A549 (cell line): ENCODE results near the gene FRY. TPM values are rescaled to one million over a fixed set of nuclear protein-coding genes. Genes with fewer than 3 reads are reported as not detected.

Experiments used
- ATAC-seq, 2 experiments: fragments of 200-7000 bp in 1 of 2; fragments of >200 bp in 1 of 2; cut with Nextera tagmentation in 1 of 2; cut with Tn5 transposase in 1 of 2; 3 replicates each; pipeline versions ENCODE4 v1.8.0 to v1.9.1; 2018 to 2020; ENCODE audit warnings: mild to moderate bottlenecking in 1 of 2, moderate library complexity in 1 of 2
- CTCF ChIA-PET: fragments of 300-600 bp; sonication (Branson Sonifier 250); formaldehyde crosslinking; extraction: SDS; loops from one replicate; lab custom pipeline; 2021; ENCODE audit warnings: antibody characterized with exemption, inconsistent platforms; lab: Yijun Ruan, JAX
- POLR2A ChIA-PET: fragments of 350-600 bp; formaldehyde crosslinking; extraction: SDS; loops from one replicate; lab custom pipeline; 2021; ENCODE audit warnings: antibody characterized with exemption, inconsistent platforms; lab: Yijun Ruan, JAX
- DNase-seq, 2 experiments: peaks; one replicate each; pipeline versions ENCODE4 v3.0.0 to v3.0.0-alpha.2; 2011 to 2016; ENCODE audit warnings: low read depth in 1 of 2, low spot score in 1 of 2
- FAIRE-seq: peaks from 2 replicates; lab custom pipeline; 2011; peaks lifted over from hg19 to GRCh38; lab: Jason Lieb, UNC
- H3K27ac ChIP-seq, 2 experiments: fragments of >200 bp; sonication (Bioruptor Twin); formaldehyde crosslinking; 3 replicates each; pipeline ENCODE4 v1.5.1; 2016 to 2017
- H3K4me1 ChIP-seq: fragments of >200 bp; sonication (Bioruptor Twin); formaldehyde crosslinking; 3 replicates; pipeline ENCODE4 v1.6.1; 2016
- H3K4me2 ChIP-seq: fragments of >200 bp; sonication (Bioruptor Twin); formaldehyde crosslinking; 3 replicates; pipeline ENCODE4 v1.6.1; 2016
- H3K4me3 ChIP-seq: fragments of >200 bp; sonication (Bioruptor Twin); formaldehyde crosslinking; 3 replicates; pipeline ENCODE4 v1.5.1; 2016
- H3K9me3 ChIP-seq: fragments of >200 bp; sonication (Bioruptor Twin); formaldehyde crosslinking; 3 replicates; pipeline ENCODE4 v1.6.1; 2016
- BCL3 ChIP-seq: fragments of >200 bp; sonication (Bioruptor Twin); formaldehyde crosslinking; IDR thresholded peaks from 3 replicates; pipeline ENCODE4 v1.6.1; 2016
- CBX8 ChIP-seq: fragments of 200-600 bp; sonication (generic); IDR thresholded peaks from 2 replicates; pipeline ENCODE4 v1.6.1; 2016
- EHMT2 ChIP-seq: fragments of 200-600 bp; sonication (generic); IDR thresholded peaks from 2 replicates; pipeline ENCODE4 v1.6.1; 2016; ENCODE audit warnings: antibody characterized with exemption, low read depth, mild to moderate bottlenecking, moderate library complexity
- FOXS1 ChIP-seq: fragments of 250-450 bp; sonication (Bioruptor Pico); IDR thresholded peaks from 2 replicates; pipeline ENCODE4 v1.5.0; 2020; ENCODE audit warnings: mild to moderate bottlenecking, moderate library complexity
- GATA3 ChIP-seq: IDR thresholded peaks from 2 replicates; pipeline ENCODE4 v1.6.1; 2012; ENCODE audit warnings: borderline replicate concordance
- HDAC2 ChIP-seq: fragments of 200-600 bp; sonication (generic); IDR thresholded peaks from 2 replicates; pipeline ENCODE4 v1.6.1; 2016
- HES2 ChIP-seq: fragments of >200 bp; sonication (Bioruptor Twin); formaldehyde crosslinking; IDR thresholded peaks from 2 replicates; pipeline ENCODE4 v1.6.1; 2016
- HOXB5 ChIP-seq: fragments of 250-450 bp; sonication (Bioruptor Pico); IDR thresholded peaks from 2 replicates; pipeline ENCODE4 v1.5.0; 2020; ENCODE audit warnings: mild to moderate bottlenecking, moderate library complexity
- MAFK ChIP-seq: fragments of 450-650 bp; IDR thresholded peaks from 2 replicates; pipeline ENCODE4 v1.6.1; 2014; ENCODE audit not compliant: partially characterized antibody
- MYC ChIP-seq: IDR thresholded peaks from 2 replicates; pipeline ENCODE4 v1.6.1; 2012; ENCODE audit warnings: mild to moderate bottlenecking, inconsistent platforms, low read length, improper control_type of control experiment, borderline replicate concordance
- NPAS2 ChIP-seq: fragments of 250-450 bp; sonication (Bioruptor Pico); IDR thresholded peaks from 2 replicates; pipeline ENCODE4 v1.8.0; 2022; ENCODE audit warnings: mild to moderate bottlenecking, moderate library complexity, borderline replicate concordance
- NR3C1 ChIP-seq: fragments of >200 bp; sonication (Bioruptor Twin); formaldehyde crosslinking; IDR thresholded peaks from 3 replicates; pipeline ENCODE4 v1.6.1; 2017
- PBX3 ChIP-seq: IDR thresholded peaks from 2 replicates; pipeline ENCODE4 v1.6.1; 2012
- POLR2A ChIP-seq: IDR thresholded peaks from 2 replicates; pipeline ENCODE4 v1.6.1; 2012; ENCODE audit warnings: mild to moderate bottlenecking, low read length
- RAD21 ChIP-seq, 2 experiments: fragments of >200 bp in 1 of 2; sonication (Bioruptor Twin) in 1 of 2; formaldehyde crosslinking in 1 of 2; IDR thresholded peaks in 1 of 2; conservative IDR thresholded peaks in 1 of 2; 2 replicates in 1 of 2; 3 replicates in 1 of 2; pipeline ENCODE4 v1.6.1; 2012 to 2018; ENCODE audit warnings: inconsistent platforms in 1 of 2
- RARB ChIP-seq: fragments of 250-450 bp; sonication (Bioruptor Pico); IDR thresholded peaks from 2 replicates; pipeline ENCODE4 v1.8.0; 2021; ENCODE audit warnings: mild to moderate bottlenecking, moderate library complexity
- SMC3 ChIP-seq: fragments of >200 bp; sonication (Bioruptor Twin); formaldehyde crosslinking; IDR thresholded peaks from 3 replicates; pipeline ENCODE4 v1.6.1; 2018; ENCODE audit warnings: inconsistent platforms
- TFCP2L1 ChIP-seq: fragments of 250-450 bp; sonication (Bioruptor Pico); IDR thresholded peaks from 2 replicates; pipeline ENCODE4 v1.5.0; 2021; ENCODE audit warnings: mild to moderate bottlenecking
- TP53 ChIP-seq: fragments of 250-450 bp; sonication (Bioruptor Pico); IDR thresholded peaks from 2 replicates; pipeline ENCODE4 v1.5.0; 2021; ENCODE audit warnings: mild to moderate bottlenecking, moderate library complexity
- USF2 ChIP-seq: fragments of 450-650 bp; IDR thresholded peaks from 2 replicates; pipeline ENCODE4 v1.6.1; 2014; ENCODE audit warnings: antibody characterized with exemption
- ZFP36 ChIP-seq: fragments of 450-650 bp; IDR thresholded peaks from 2 replicates; pipeline ENCODE4 v1.6.1; 2014; ENCODE audit warnings: borderline replicate concordance; ENCODE audit not compliant: partially characterized antibody
- WGBS: methylation state at CpG from one replicate; pipeline ENCODE4 v1.1.6; 2017; ENCODE audit errors: missing lambda C conversion rate; 5-methylcytosine and 5-hydroxymethylcytosine counted together
- polyA plus RNA-seq, 4 experiments: library from polyadenylated mRNA; depleted of rRNA in 3 of 4; stranded (reverse); fragments of >200 nt; fragmentation: RNase III in 1 of 4; extraction: RNeasy Plus Mini Kit Qiagen cat#74134 plus additional on column Dnase treatment in 1 of 4; gene quantifications; 2 replicates in 3 of 4; 3 replicates in 1 of 4; pipeline ENCODE4 v1.2.3, GENCODE V29; 2011 to 2017
- TF ChIP-seq, protein P1 (sequence below): fragments of 150-350 bp; IDR thresholded peaks from 2 replicates; pipeline ENCODE4 v1.6.1; 2014; ENCODE audit warnings: low read depth, mild to moderate bottlenecking, low read length
- TF ChIP-seq, protein P2 (sequence below): fragments of 250-450 bp; sonication (Bioruptor Pico); IDR thresholded peaks from 2 replicates; pipeline ENCODE4 v1.5.0; 2020; ENCODE audit warnings: low read depth, mild to moderate bottlenecking, moderate library complexity

Gene FRY
- polyA plus RNA-seq, 2 of the 4 experiments (the other 2 are of a cell fraction) = 0.08 to 0.26 TPM

DNA sequence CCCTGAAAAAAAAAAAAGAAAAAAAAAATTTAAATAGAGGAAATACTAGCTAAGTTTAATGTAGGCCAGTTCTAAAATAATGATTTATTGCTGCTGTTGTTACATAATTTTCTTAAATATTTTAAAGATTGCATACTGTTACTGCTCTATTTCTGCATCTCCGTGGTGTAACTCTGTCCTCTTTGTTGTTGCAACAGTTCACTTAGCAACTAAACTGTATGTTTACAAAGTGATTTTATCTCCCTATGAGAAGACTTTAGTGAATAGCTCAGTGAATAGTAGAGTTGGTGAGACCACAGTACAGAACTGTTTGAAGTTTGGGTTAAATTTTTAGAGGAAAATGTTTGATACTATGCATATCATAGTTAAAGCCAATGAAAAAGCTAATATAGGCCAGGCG is 303.1 kb downstream of the FRY start:
- ChIA-PET CTCF (interaction anchor here (0.6 kb wide), 1 partner anchor 252 kb away, joined by 3 read pairs; the partner anchor contains the start of gene PDS5B), POLR2A (no interaction called here)
- FAIRE-seq = no peak
- no peak overlapping the region for H3K27ac ChIP-seq
- H3K9me3 ChIP-seq = no peaks in the 10 kb centered on the region; the same call in 1 of the 3 replicates
- no peak for ATAC-seq
- TF ChIP-seq, protein P1, sequence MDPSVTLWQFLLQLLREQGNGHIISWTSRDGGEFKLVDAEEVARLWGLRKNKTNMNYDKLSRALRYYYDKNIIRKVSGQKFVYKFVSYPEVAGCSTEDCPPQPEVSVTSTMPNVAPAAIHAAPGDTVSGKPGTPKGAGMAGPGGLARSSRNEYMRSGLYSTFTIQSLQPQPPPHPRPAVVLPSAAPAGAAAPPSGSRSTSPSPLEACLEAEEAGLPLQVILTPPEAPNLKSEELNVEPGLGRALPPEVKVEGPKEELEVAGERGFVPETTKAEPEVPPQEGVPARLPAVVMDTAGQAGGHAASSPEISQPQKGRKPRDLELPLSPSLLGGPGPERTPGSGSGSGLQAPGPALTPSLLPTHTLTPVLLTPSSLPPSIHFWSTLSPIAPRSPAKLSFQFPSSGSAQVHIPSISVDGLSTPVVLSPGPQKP = no peak
- TF ChIP-seq CBX8 = no peak
- TF ChIP-seq, protein P2, sequence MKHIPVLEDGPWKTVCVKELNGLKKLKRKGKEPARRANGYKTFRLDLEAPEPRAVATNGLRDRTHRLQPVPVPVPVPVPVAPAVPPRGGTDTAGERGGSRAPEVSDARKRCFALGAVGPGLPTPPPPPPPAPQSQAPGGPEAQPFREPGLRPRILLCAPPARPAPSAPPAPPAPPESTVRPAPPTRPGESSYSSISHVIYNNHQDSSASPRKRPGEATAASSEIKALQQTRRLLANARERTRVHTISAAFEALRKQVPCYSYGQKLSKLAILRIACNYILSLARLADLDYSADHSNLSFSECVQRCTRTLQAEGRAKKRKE (CRISPR knock-in tag) = no peak
- no peak overlapping the region for H3K4me2 ChIP-seq
- H3K4me1 ChIP-seq = no peaks in the 10 kb centered on the region
- 92% methylated on average over 2 of the region's 2 CpGs for WGBS
- no peak for DNase-seq
- no peak overlapping the region for H3K4me3 ChIP-seq

- Histone ChIP-seq H3K9me3 (no peaks in the 10 kb centered on the region; the same call in 2 of the 3 replicates), H3K4me2 (no peak overlapping the region), H3K4me1 (no peaks in the 10 kb centered on the region), H3K27ac (no peak overlapping the region), H3K4me3 (no peak overlapping the region)
- ChIA-PET POLR2A (no interaction called here), CTCF (no interaction called here)
- ATAC-seq (no peak), FAIRE-seq (no peak), DNase-seq (no peak)
- WGBS = 93% methylated on average over 3 of the region's 3 CpGs
- TF ChIP-seq MAFK (peak; percentile 37), SMC3 (no peak)
Measured at GRCh38 chr13:32340914-32341313, 309.3 kb downstream of the FRY start.

DNA sequence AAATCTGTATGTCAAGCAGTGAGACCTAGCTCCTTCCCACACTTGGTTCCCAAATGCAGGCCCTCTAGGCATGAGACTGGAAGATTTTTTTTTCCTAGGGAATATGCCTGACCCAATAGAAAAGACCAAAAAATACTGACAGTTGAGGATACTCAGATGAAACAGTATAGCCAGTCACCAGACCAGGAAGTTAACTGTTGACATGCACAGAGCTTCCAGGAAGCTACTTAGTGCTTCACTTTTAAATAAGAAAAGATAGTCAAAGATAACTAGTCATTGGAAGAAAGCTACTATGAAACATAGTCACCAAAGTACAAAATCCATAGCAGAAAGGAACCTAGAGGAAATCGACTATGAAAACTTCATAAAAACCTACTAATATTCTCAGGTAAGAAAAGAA is 316.1 kb downstream of the FRY start:
- CTCF ChIA-PET = interaction anchor here (0.6 kb wide), 1 partner anchor 709 kb away, joined by 3 read pairs; no protein-coding TSS in a partner anchor
- no peaks in the 10 kb centered on the region for H3K4me1 ChIP-seq
- no peak for DNase-seq
- H3K9me3 ChIP-seq = no peaks in the 10 kb centered on the region
- H3K27ac ChIP-seq = no peak overlapping the region
- FAIRE-seq = no peak
- TF ChIP-seq USF2 = no peak
- no peak for TF ChIP-seq EHMT2
- TF ChIP-seq TFCP2L1 (CRISPR knock-in tag) = no peak
- TF ChIP-seq FOXS1 (CRISPR knock-in tag) = no peak
- TF ChIP-seq GATA3 = no peak
- no peak for TF ChIP-seq CBX8
- TF ChIP-seq NPAS2 (CRISPR knock-in tag) = no peak
- no peak for TF ChIP-seq POLR2A
- TF ChIP-seq PBX3 = no peak
- no peak for TF ChIP-seq ZFP36
- no peak for TF ChIP-seq NR3C1
- TF ChIP-seq TP53 (CRISPR knock-in tag) = no peak
- no peak for TF ChIP-seq RARB (CRISPR knock-in tag)
- no peak for TF ChIP-seq HOXB5 (CRISPR knock-in tag)
- TF ChIP-seq HDAC2 = no peak
- no peak for TF ChIP-seq HES2
- TF ChIP-seq RAD21 (conservative IDR thresholded peaks at IDR 0.05 in 1 of 2, IDR thresholded peaks at IDR 0.05 in 1 of 2) = no peak
- TF ChIP-seq MYC = no peak
- TF ChIP-seq MAFK = no peak
- TF ChIP-seq BCL3 = no peak
- POLR2A ChIA-PET = no interaction called here
- no peak for ATAC-seq
- H3K4me3 ChIP-seq = no peak overlapping the region
- WGBS = 90% methylated on average over 1 of the region's 1 CpG
- H3K4me2 ChIP-seq = no peak overlapping the region
